Right cardiac atrium (tissue), 5 donors: ENCODE measurements around the gene DHRS12. TPM values are rescaled to one million over a fixed set of nuclear protein-coding genes. Genes with fewer than 3 reads are reported as not detected.

ENCODE experiments used
- ATAC-seq, 2 donors: fragments of 200-7000 bp; cut with Tn5 transposase; one replicate each; pipeline versions ENCODE4 v1.8.0 to v1.9.1; 2020; ENCODE audit warnings: moderate library complexity in 2 of 2, mild to moderate bottlenecking in 1 of 2
- DNase-seq, 3 donors: peaks; one replicate each; pipeline ENCODE4 v3.0.0-alpha.2; 2020
- H3K27ac ChIP-seq: one replicate; pipeline ENCODE4 v1.5.1; 2013; ENCODE audit warnings: mild to moderate bottlenecking, low read length, control low read depth, moderate library complexity
- H3K27me3 ChIP-seq: one replicate; pipeline ENCODE4 v1.6.1; 2013; ENCODE audit not compliant: control insufficient read depth, insufficient read depth
- H3K4me1 ChIP-seq: one replicate; pipeline ENCODE4 v1.6.1; 2013; ENCODE audit warnings: low read length; ENCODE audit not compliant: control insufficient read depth, insufficient read depth
- H3K4me3 ChIP-seq: one replicate; pipeline ENCODE4 v1.5.1; 2013; ENCODE audit warnings: low read length, control low read depth
- H3K9me3 ChIP-seq: one replicate; pipeline ENCODE4 v1.6.1; 2013; ENCODE audit warnings: low read length; ENCODE audit not compliant: control insufficient read depth
- WGBS: extraction: QIAGEN DNeasy Blood & Tissue Kit; methylation state at CpG from one replicate; pipeline ENCODE4 v1.1.7; 2013; 5-methylcytosine and 5-hydroxymethylcytosine counted together
- intact Hi-C, 4 donors: fragments of 100-400 bp; cut with DNase I; formaldehyde crosslinking; loops; one replicate each; pipeline versions ENCODE4 v1.11.0 to v1.14.0; 2022 to 2023
- polyA plus RNA-seq: library from polyadenylated mRNA; stranded (reverse); fragments of 200-250 nt; gene quantifications from one replicate; pipeline ENCODE4 v1.2.3, GENCODE V29; 2013
- total RNA-seq, 4 donors: library from RNA; stranded (reverse); fragmentation: NEBNext Ultra II Directional; extraction: Animal tissue kit (Norgen Biotek cat#: 25700); gene quantifications; one replicate each; pipeline ENCODE4 v1.2.1, GENCODE V29; 2021
- donor health status: healthy with polysubstance abuse.
- donor health status: DM: no; HTN: yes; CAD: no.
- donor health status: DM: no; HTN: no; CAD: no.
- donor health status: DM: no; HTN: yes; CAD: no; lungs with severe emphysema.
- donor health status: DM: yes; HTN: yes; CAD: no.

Gene DHRS12
- total and polyA plus RNA-seq, 5 donors = 11.1 to 16.5 (median 13.0) TPM

- Histone ChIP-seq H3K9me3 (no peaks in the 10 kb centered on the region), H3K4me1 (peaks cover 21% of the 10 kb centered on the region), H3K27ac (peak overlapping the region; percentile 69), H3K27me3 (no peaks in the 10 kb centered on the region), H3K4me3 (no peak overlapping the region)
- ATAC-seq (no peak), DNase-seq (peak in 2 of 3 donors; percentile 54 to 60)
- 88% methylated on average over 19 of the region's 19 CpGs for WGBS
- intact Hi-C loops = no loop called here
Observed at GRCh38 chr13:51768976-51769375, 35.0 kb downstream of the DHRS12 start.

DNA sequence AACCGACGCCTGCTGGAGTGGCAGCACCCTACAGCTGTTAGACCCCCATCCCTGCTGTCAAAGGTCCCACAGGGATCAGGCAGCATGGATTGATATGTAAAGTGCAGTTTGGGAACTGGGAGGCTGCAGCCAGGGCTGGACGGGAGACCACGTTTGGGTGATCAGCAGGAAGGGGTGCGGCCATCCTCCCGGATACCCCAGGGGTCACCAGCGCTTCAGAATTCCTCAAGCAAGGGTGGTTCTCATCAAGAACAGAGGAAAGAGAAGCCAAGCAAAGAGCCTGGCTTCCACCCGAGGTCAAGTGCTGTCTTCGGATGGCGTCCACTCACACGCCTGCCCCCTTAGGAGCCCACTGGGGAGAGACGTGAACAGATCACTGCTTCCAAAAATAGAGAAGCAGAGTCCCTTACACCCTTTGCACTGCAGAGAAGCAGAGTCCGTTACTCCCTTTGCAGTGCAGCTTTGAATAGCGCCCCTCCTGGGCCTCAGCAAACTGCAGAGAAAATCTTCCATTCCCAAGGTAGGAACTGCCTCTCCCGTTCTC is 35.5 kb downstream of the DHRS12 start:
- 40% methylated on average over 15 of the region's 15 CpGs for WGBS
- Histone ChIP-seq H3K27me3 (no peaks in the 10 kb centered on the region), H3K4me3 (no peak overlapping the region), H3K27ac (peak overlapping the region; percentile 69), H3K9me3 (no peaks in the 10 kb centered on the region), H3K4me1 (peaks cover 21% of the 10 kb centered on the region)
- intact Hi-C loops = no loop called here
- ATAC-seq (peak; percentile 23 to 51), DNase-seq (peak; percentile 37 to 78 (median 67))

- WGBS = 92% methylated on average over 8 of the region's 8 CpGs
Observed at GRCh38 chr13:51767100-51767499, 36.9 kb downstream of the DHRS12 start.

DNA sequence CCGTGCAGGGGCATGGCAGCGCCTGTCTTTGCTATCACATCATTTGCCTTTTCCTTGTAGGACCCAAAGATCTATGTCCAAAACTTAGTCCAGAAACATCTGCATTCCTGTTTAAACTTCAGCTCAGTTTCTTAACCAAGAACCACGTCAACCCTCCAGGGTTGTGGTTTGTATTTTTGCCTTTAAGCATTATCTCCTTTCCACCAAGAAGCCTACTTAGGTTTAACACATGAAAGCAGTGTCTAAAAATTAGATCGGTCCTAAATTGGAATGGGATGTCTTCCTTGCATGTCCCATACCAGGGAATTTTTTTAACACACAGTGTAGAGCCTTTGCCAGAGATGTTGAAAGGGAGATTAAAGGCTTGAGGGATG is 38.8 kb downstream of the DHRS12 start:
- Histone ChIP-seq H3K9me3 (no peaks in the 10 kb centered on the region), H3K4me3 (no peak overlapping the region), H3K27me3 (no peaks in the 10 kb centered on the region), H3K4me1 (peaks cover 18% of the 10 kb centered on the region), H3K27ac (peak overlapping the region; percentile 91)
- WGBS = 80% methylated on average over 4 of the region's 4 CpGs
- DNase-seq (no peak), ATAC-seq (no peak)
- intact Hi-C loops = no loop called here

More at GRCh38 chr13:51767100-51767499, 36.9 kb downstream of the DHRS12 start:
- H3K4me1 ChIP-seq = peaks cover 21% of the 10 kb centered on the region
- DNase-seq = peak in 1 of 3 donors; percentile 16
- no peaks in the 10 kb centered on the region for H3K27me3 ChIP-seq
- H3K4me3 ChIP-seq = no peak overlapping the region
- no peak for ATAC-seq
- intact Hi-C loops = no loop called here
- H3K27ac ChIP-seq = no peak overlapping the region
- no peaks in the 10 kb centered on the region for H3K9me3 ChIP-seq

DNA sequence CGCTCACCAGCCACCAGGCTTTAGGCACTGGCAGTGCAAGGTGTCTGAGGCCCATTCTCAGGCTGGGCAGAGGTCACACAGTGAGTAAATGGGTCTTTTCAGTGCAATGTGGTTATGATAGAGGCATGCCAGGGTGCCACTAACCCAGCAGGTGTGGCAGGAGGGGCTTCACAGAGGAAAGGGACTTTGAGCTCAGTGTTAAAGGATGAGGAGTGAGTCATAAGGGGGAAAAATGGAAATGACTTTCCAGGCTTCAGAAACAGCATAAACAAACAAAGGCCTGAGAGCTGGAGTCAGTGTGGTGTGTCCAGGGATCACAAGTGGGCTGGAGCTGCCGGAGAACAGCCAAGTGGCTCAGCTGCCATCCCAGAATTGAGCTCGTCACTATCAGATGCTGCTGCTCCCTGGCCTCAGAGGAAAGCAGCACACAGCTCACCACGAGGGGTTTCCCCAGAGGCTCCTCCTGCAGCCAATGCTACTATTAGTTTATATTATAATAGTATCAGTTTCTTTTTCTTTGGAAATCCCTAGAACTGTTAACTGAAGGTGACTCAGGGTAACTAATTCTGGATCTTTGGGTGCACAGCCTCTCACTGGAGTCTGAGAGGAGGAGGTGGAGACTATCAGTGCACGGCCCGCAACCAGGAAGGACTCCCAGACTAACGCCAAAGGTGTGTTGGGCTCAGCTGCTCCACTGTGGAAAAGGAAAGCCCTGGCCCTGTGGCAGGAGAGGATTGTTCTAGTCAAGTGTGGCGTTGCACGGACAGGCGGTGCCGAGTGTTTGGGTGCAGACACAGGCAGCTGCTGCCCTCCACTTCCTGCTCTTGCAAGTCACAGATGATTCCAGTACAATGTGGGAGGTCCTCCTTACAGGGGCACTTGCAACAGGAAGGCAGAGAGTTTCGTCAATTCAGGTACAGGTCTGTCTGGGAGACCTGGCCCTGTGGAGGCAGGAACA is 39.5 kb downstream of the DHRS12 start:
- no peaks in the 10 kb centered on the region for H3K9me3 ChIP-seq
- H3K27ac ChIP-seq = peak overlapping the region; percentile 100
- WGBS = 33% methylated on average over 12 of the region's 12 CpGs
- peaks cover 16% of the 10 kb centered on the region for H3K4me1 ChIP-seq
- peak; percentile 90 to 94 for ATAC-seq
- H3K27me3 ChIP-seq = no peaks in the 10 kb centered on the region
- no peak overlapping the region for H3K4me3 ChIP-seq
- intact Hi-C loops = no loop called here
- peak; percentile 70 to 94 (median 89) for DNase-seq

GRCh38 chr13:51763486-51763885 is 40.5 kb downstream of the DHRS12 start:
- intact Hi-C loops = no loop called here
- H3K4me3 ChIP-seq = no peak overlapping the region
- ATAC-seq (no peak), DNase-seq (no peak)
- H3K9me3 ChIP-seq = no peaks in the 10 kb centered on the region
- WGBS = 93% methylated on average over 2 of the region's 2 CpGs
- H3K27me3 ChIP-seq = no peaks in the 10 kb centered on the region
- H3K4me1 ChIP-seq = peaks cover 10% of the 10 kb centered on the region
- H3K27ac ChIP-seq = no peak overlapping the region

- H3K9me3 ChIP-seq = no peaks in the 10 kb centered on the region
- H3K27ac ChIP-seq = no peak overlapping the region
- ATAC-seq (peak; percentile 40 to 66), DNase-seq (peak in 1 of 3 donors; percentile 67)
- WGBS = 89% methylated on average over 16 of the region's 16 CpGs
- peaks cover 6% of the 10 kb centered on the region for H3K4me1 ChIP-seq
- H3K27me3 ChIP-seq = no peaks in the 10 kb centered on the region
- H3K4me3 ChIP-seq = no peak overlapping the region
- intact Hi-C loops = no loop called here
Observed at GRCh38 chr13:51761643-51762350, 42.2 kb downstream of the DHRS12 start.

- H3K9me3 ChIP-seq = no peaks in the 10 kb centered on the region
- DNase-seq = no peak
- no peak for ATAC-seq
- WGBS = 91% methylated on average over 12 of the region's 12 CpGs
- intact Hi-C loops = no loop called here
- no peaks in the 10 kb centered on the region for H3K27me3 ChIP-seq
- H3K27ac ChIP-seq = no peak overlapping the region
- peaks cover 6% of the 10 kb centered on the region for H3K4me1 ChIP-seq
- no peak overlapping the region for H3K4me3 ChIP-seq
Observed at GRCh38 chr13:51760592-51760991, 43.4 kb downstream of the DHRS12 start.

GRCh38 chr13:51759240-51759639 is 44.7 kb downstream of the DHRS12 start:
- Histone ChIP-seq H3K27ac (no peak overlapping the region), H3K4me3 (no peak overlapping the region), H3K4me1 (peaks cover 2% of the 10 kb centered on the region), H3K9me3 (no peaks in the 10 kb centered on the region), H3K27me3 (no peaks in the 10 kb centered on the region)
- 95% methylated on average over 5 of the region's 5 CpGs for WGBS
- ATAC-seq (no peak), DNase-seq (no peak)
- intact Hi-C loops = no loop called here

- no peaks in the 10 kb centered on the region for H3K27me3 ChIP-seq
- WGBS = 80% methylated on average over 6 of the region's 6 CpGs
- H3K9me3 ChIP-seq = no peaks in the 10 kb centered on the region
- no peak overlapping the region for H3K4me3 ChIP-seq
- DNase-seq = no peak
- intact Hi-C loops = no loop called here
- no peak overlapping the region for H3K27ac ChIP-seq
- no peaks in the 10 kb centered on the region for H3K4me1 ChIP-seq
- ATAC-seq = no peak
Observed at GRCh38 chr13:51758691-51759090, 45.3 kb downstream of the DHRS12 start.

DNA sequence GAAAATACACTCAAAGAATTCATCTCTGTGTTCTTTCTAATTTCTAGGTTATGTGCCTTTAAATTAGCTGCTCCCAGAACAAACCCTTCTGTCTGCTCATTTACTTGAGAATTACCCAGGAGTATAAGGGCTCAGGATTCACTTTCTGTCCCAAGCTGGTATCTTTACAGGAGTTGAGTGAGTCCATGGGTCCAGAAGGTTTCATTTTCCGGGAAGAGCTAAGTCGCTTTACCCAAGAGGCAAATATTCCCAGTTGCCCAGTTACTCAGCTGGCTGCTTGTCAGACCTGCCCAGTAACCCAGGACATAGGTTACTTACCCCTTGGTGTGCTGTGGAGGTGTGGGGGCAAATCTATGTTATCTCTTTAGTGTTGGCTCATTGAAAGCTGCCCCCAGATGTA is 47.3 kb downstream of the DHRS12 start:
- Histone ChIP-seq H3K27me3 (no peaks in the 10 kb centered on the region), H3K27ac (no peak overlapping the region), H3K4me3 (no peak overlapping the region), H3K4me1 (no peaks in the 10 kb centered on the region), H3K9me3 (no peaks in the 10 kb centered on the region)
- DNase-seq (no peak), ATAC-seq (no peak)
- 86% methylated on average over 2 of the region's 2 CpGs for WGBS
- intact Hi-C loops = no loop called here
